Globus pallidus (tissue), 1 donor: Measurements from ENCODE around the gene APP.
"Not testable (repeated sequence)": the region's sequence is repeated elsewhere in the genome, so short reads cannot be mapped to it uniquely, and the experiment has no call there.

Source experiments
- DNase-seq: peaks from one replicate; pipeline ENCODE4 v3.0.0-alpha.2; 2015; ENCODE audit warnings: low spot score

APP gene

DNA sequence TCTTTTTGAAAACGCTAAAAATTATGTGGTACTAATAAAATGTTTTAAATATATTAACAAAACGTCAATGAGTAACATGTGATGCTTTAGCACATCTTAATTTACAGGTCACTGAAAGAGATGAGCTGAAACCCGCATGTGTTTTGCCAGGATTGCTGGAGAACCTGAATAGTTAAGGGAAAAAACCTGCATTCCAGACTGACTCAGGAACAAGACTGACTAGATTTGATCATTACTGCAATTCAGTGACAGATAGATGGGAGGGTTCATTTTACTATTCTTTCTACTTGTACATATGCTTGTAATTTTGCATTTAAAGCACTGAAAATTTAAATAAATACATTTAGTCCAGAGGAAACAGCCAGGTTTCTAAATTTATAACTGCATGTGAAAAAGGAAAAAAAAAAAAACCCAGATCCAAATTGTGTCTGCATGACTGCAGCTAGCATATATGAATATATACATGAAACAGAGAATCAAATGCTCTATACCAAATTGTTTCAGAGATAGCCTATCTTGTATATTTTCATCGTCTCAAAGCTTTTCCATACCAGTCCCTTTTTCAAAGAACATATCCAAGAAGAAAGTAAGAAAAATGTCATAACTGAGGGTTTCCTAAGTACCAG, 71.7 kb downstream of the APP start:
- DNase-seq: no peak

DNA sequence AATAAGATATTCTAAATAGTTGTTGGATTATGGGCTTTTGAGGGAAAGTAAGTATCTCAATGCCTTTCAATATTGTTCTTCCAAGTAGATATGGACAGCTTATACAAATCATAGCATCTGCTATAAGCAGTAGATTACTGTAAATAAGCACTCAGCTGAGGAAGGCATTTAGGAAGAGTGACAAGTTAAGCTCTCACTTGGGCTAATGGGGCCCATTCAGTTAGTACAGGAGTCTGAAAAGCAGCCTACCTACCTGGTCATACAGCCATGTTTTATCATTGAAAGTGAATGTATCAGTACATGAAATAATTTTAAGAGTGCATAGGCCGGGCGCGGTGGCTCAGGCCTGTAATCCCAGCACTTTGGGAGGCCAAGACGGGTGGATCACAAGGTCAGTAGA, 73.1 kb downstream of the APP start:
- no peak for DNase-seq

DNA sequence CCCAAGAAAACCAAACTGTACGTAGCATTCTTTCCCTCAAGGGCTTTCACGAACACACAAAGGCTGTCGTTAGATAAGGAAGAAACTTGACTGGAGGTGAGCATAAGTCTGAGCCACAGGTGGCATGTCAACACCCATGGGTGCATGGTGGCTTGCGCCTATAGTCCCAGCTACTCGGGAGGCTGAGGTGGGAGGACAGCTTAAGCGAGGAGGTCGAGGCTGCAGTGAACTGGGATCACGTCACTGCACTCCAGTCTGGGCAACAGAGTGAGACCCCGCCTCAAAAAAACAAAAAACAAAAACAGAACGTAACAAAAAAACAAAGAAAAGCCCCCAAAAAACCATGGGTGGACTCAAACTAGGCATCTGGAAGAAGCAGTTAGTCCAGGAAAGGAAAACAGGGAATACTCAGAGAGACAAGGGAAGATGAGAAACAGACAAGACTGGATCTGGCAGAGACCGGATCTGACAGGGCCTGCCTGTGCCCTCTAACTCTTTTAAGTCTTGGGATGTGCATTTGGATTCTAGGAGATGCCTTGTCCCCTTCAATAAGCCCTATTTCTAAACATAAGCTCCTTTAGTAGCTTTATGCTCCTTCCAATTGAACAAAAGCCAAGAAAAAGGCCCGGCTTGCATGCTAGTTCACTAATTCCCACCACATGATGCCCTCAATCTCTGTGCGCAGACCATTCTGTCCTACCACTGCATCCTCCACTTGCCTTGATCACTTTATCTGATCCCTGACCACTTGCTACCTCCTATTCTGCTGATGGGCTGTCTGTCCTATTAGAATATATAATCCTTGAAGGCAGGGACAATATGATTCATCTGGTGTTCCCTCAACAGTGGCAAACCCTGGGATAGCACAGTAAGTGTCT, 73.8 kb downstream of the APP start:
- no peak for DNase-seq

DNA sequence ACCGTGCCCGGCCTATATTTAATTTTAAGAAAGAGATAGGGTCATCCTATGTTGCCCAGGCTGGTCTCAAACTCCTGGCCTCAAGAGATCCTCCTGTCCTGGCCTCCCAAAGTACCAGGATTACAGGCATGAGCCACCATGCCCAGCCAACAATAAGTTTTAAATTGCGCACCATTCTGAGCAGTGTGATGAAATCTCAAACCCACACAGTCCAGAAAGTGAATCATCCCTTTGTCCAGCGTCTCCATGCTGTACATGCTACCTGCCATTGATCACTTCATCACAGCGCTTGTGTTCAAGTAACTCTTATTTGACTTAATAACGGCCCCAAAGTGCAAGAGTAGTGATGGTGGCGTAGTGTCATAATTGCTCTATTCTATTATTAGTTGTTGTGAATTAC, 75.4 kb downstream of the APP start:
- DNase-seq: no peak

DNA sequence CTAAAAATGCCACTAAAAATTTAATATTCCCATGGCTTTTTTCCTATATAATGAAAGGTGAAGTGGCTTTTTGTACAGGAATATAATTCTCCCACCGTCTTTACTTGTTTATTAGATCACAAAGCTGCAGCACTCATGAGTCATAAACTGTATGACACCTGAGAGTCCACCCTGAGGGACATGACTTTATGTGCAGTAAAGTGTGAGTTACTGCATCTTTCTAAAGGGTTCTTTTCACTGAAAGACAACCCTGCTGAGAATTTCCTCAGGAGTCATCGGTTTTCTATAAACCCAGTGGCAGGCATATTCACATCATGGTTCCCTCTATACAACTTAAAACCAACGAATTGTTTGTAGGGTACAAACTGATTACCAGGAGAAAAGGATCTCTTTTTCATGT, 77.4 kb downstream of the APP start:
- no peak for DNase-seq

DNA sequence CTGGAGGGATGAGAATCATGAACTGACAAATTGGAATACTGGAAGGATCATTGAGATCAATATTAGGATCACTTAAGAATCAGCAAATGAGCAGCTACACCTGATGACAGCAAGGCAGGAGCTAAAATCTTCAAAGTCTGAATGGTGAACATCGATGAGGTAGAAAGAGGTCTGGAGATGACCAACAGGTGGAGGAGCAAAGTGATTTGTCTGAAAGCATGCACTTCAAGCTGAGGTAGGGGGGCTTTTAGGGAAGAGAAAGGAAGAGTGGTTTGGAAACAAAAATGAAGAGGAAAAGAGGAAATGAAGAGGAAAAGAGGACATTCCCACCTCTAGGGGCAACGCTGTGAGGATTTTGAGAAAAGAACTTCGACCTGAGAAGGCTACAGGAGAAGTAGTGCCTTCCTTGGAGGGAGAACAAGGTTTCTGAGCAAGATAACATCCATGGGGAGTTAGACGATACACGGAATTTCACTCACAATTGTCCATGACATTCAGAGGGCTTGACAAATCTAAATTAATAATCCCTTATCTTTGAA, 79.0 kb downstream of the APP start:
- DNase-seq: no peak

DNA sequence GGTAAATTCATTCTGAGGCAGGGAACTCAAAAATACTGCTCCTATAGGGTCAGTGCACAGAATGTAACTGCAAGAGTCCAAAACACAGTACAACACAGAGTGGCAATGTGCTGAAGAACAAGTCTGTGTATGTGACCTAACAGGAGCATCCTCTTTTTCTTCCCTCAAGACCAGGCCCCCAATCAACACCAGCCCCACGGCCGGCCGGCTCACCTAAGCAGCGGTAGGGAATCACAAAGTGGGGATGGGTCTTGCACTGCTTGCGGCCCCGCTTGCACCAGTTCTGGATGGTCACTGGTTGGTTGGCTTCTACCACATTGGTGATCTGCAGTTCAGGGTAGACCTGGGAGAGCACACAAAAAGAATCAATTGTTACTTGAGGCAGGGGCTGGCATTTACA, 80.8 kb downstream of the APP start:
- DNase-seq: no peak

DNA sequence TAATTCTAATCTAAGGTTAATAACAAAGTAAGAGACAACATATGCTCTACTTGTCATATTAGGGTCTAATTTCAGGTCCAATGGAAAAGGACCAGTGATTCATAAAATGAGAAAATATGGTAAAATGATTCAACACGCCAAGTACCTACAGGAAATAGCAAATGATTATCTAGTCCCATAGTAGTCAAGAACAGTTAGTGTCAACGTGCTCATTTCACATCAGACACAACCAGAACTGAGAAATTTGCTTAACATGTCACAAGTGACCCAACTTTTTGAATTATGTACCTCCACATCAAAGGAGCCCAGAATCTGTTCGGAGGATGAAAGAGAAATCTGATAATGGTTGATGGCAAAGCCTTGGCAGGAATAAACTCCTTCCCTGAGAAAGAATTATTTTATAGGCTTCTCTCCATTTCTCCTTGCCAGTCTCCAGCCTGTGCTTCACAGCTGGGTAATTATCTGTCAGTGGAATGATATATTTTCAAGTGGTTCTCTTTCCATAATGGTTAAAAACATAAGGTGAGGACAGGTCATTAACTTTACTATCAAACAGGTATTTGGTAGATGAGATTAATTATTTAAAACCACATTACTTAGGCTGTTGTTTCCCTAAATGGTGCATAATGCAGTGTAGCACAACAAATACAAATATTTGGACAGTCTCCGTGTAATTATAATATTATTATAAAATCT, 83.2 kb downstream of the APP start:
- no peak for DNase-seq

DNA sequence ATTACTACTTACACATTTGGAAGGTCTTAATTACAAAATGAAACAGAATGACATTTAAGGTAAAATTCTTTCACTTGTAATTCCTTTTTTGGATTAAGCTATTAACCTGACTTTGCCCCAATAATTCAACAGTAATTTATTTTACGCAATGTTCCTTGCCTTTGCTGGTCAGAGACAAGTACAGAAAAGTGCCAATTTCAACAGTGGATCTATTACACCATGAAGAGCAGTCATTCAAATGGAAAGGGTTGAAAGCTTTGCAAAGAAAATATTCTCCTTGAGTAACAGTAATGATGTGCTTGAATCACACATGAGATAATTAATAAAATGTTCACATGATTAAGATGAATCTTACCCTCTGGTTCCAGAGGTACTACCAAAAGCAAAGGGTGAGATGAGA, 84.7 kb downstream of the APP start:
- DNase-seq: no peak

DNA sequence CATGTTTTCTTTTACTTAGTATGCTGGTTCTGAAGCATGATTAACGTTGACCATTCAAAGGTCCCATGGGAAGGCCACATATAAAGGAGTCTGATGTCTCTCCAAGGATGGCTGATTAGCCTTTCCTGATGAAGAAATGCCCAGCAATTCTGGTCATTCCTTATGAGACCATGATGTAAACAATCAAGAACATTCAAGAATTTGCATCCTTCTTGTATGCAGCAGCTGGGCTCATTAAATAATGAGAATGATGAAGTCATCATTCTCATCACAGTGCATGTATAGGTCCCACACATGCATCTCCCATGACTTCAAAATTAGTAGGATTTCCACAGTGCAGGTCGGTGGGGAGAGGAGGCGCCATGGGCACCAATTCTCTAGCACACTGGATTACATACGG, 85.4 kb downstream of the APP start:
- no peak for DNase-seq

DNA sequence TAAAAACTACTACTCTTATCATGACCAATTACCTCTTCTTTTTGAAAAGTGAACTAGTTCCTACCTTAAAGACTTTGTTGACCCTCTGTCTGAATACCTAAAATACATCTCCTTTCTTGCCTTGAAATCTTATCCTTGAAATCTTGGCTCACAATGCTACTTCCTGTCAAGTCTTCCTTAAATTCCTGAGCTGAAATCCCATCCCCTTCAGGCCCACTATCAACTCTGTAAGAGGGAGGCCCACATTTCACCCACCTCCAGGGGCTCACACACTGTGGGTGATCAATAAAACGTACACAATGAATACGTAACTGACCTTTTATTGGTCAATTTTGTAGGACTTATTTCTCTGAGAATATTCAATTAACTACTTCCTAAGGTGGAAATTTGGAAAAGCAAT, 88.0 kb downstream of the APP start:
- no peak for DNase-seq

DNA sequence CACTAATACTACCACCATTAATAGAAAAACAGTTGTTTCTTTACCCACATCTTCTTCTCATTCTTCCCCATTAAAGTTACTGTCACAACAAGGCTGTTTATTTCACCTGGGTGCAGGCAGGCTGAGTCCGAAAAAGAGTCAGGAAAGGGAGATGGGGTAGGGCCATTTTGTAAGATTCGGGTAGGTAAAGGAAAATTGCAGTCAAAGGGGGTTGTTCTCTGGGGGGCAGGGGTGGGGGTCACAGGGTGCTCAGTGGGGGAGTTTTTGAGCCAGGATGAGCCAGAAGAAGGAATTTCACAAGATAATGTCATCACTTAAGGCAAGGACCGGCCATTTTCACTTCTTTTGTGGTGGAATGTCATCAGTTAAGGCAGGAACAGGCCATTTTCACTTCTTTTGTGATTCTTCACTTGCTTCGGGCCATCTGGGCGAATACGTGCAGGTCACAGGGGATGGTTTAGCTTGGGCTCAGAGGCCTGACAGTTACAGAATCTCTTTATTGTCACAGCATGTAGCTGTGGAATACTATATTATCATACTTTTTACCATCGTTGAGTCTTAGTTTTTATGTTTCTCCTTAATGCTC, 89.3 kb downstream of the APP start:
- not testable (repeated sequence) for DNase-seq

DNA sequence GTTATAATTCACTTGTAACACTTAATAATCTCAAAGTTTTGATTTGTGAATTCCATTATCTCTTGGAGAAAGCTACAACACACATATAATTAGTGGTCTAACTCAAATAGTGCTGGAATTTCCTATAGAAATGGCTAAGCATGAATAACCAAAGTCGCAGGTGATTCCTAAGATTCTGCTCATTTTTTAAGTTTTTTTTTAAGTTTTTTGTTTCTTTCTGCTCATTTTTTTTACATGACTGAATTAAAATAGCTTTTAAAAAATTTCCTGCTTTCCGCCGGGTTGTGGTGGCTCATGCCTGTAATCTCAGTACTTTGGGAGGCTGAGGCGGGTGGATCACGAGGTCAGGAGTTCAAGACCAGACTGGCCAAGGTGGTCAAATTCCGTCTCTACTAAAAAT, 90.4 kb downstream of the APP start:
- no peak for DNase-seq

DNA sequence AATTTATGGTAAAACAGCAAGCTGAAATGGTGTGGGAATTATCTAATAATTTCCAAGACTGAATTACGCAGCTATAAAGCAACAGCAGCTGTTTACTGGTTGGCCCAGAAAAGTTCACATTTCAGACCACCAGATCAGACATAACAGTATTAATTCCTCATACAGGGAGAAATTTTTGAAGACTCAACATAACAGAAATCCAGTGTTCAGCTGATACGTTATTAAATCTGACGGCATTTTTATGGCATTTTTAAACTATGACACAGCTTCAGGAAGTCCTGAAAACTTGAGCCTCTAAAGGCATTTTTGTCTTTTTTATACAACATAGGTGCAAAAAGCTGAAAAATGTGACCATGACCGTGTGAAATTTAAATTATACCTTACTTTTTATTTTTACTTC, 91.2 kb downstream of the APP start:
- no peak for DNase-seq

DNA sequence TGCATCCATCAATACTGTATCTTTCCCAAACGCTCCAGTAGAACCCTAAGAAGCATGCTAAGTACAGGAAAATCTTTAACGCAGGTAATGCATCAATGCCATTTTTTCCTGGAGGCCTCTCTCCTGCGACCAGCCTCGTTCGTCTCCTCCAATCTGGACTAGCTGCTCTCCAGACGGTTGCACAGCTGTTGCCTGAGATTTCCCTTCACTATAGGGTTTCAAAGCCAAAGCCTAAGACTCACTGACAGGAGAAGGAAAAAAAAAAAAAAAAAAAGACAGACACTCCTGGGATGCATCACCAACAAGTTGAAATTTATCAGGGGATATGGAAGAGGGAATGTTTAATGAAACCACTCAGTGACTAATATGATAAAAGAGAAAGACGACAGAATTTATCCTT, 93.0 kb downstream of the APP start:
- DNase-seq: no peak

DNA sequence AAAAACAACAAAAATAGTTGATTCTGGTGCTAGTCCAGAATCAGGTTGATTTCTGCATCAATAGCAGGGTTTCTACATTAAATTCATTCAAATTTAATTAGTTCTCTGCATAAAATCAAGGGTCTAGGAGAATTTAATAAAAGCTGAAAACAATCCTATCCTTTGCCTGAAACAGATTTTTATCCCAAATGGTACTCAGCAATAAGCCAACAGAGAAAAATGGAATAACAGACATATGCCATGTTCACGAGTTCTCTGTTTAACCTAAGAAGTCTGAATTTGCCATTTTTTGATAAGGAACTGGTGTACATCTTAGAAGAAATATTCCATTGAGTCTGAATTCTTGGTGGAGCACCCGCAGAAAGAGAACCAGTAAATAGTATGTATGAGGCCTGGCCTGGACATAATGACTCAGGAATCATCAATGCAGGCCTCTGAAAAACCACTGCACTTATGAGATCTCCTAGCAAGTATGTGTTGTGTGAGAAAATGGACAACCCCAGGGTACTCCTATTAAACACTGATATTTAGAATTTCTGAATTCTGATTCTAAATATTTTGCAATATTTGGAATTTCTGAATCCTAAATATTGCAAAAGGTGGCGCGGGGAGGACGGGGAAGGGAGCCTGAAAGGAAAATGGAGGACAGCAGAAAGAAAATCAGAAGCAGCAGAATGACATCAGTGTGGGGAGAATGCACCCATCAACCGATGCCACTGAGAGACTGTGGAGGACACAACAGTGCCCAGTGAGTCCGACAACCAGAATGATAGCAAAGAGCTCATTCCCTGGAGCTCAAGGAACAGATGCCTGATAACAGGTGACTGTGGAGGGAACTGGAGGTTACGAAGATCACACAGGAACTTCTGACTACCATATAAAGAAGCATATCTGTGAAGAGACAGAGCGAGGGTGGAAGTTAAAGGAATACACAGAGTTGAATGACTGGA, 97.6 kb downstream of the APP start:
- DNase-seq: no peak

DNA sequence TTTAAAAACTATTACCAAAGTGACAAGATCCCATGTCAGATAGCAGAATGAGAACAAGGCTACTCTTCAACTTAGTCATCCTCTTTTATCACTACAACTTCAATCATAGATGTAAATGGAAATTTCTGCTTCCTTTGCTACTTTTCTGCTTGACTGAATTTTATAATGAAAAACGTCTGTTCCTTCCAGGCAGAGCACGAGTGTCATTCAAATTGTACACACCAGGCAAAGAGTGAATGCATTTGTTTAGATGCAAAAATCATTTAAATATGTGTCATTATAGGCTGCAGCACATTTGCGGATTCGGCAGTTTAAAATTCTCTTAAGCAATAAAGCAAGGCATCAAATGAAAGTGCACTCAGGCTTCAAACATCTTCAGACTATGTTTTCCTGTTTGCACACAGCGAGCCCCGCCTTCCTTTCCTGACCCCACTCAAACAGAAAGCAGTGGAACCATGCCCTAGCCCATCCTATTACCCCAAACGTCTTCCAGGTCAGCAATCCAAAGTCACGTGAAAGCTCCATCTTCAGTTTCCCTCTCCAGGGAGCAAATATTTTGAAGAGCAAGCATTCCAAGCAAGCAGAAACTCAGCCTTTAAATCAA, 99.6 kb downstream of the APP start:
- no peak for DNase-seq

DNA sequence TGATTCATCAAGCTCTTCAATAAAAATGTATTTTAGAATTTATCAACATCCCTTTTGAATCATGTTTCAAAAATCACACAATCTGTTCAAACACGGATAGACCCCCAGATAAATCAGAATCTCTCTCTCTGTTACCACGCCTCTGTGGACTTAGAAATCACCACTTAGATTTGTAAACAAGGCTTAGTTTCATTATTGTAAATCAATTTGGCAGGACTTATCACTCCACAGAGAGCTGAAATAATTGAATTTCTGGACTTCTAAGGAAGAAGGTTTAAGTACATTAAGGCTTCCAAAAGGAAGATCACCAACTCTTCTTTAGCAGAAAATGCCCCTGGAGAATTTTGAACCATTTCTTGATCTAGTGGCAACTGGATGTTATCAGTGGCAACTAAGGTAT, 100.4 kb downstream of the APP start:
- DNase-seq: no peak

DNA sequence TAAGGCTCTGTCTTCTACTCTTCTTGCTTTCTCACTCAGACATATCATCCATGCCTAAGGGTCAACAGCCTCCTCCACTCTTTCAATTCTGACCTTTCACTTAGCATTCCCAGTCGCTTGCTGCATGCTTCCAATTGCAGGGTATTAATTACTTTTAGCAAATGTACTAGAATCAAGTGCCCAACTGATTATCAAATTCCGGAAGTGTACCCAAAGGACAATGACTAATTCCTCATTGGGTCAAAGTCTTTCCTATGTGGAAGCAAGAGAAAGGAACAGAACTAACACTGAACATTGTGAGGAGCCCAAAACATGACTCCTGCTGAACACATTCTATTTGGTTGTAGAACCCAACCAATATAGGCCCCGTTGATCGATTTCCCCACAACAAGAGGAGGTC, 101.8 kb downstream of the APP start:
- no peak for DNase-seq

DNA sequence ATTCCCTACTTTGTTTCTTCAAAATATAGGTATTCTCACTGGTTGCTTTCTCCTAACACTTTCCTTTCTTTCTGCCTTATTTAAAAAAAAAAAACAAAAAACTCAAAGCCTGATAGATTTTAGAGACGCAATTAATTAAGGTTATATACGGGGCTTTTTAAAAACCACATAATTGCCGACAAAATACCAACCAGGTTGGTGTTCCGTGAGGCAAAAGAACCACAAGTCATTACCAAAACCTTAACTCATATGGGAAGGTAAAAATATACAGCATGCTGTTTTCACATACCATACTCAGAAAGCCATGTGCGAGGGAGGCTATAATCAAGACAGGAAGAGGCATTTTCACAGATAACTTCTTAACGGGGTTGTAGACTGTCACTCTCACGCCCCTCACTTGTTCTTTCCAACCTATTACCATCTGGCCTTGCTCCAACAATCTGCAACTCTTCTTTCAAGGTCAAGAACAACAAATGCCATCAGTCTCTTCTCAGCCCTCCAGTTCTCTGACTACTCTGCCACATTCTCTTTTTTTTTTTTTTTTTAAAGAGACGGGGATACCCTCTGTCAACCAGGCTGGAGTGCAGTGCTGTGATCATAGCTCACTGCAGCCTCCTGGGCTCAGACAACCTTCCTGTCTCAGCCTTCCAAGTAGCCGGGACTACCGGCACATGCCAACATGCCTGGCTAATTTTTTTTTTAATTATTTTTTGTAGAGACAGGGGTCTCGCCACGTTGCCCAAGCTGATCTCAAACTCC, 102.6 kb downstream of the APP start:
- DNase-seq: no peak
